Gastrocnemius medialis (tissue), 4 donors: ENCODE data around the gene OTUD7B.

Experiments used
- POLR2A ChIP-seq, 2 donors: fragments of 450-650 bp; IDR thresholded peaks; one replicate each; pipeline ENCODE4 v1.6.1; 2017; ENCODE audit warnings: antibody characterized with exemption in 2 of 2, mild to moderate bottlenecking in 2 of 2, moderate library complexity in 2 of 2
- TF ChIP-seq, protein P1 (sequence below), 5 experiments: fragments of 450-650 bp in 3 of 5; fragments of 200-600 bp in 2 of 5; sonication (generic) in 2 of 5; IDR thresholded peaks in 4 of 5; conservative IDR thresholded peaks in 1 of 5; 1 replicate in 4 of 5; 2 replicates in 1 of 5; pipeline ENCODE4 v1.5.1; 2016 to 2019; ENCODE audit warnings: antibody characterized with exemption in 5 of 5, mild to moderate bottlenecking in 3 of 5, moderate library complexity in 3 of 5

GRCh38 chr1:149978547-149979023 is 31.9 kb downstream of the OTUD7B start:
- TF ChIP-seq, protein P1, sequence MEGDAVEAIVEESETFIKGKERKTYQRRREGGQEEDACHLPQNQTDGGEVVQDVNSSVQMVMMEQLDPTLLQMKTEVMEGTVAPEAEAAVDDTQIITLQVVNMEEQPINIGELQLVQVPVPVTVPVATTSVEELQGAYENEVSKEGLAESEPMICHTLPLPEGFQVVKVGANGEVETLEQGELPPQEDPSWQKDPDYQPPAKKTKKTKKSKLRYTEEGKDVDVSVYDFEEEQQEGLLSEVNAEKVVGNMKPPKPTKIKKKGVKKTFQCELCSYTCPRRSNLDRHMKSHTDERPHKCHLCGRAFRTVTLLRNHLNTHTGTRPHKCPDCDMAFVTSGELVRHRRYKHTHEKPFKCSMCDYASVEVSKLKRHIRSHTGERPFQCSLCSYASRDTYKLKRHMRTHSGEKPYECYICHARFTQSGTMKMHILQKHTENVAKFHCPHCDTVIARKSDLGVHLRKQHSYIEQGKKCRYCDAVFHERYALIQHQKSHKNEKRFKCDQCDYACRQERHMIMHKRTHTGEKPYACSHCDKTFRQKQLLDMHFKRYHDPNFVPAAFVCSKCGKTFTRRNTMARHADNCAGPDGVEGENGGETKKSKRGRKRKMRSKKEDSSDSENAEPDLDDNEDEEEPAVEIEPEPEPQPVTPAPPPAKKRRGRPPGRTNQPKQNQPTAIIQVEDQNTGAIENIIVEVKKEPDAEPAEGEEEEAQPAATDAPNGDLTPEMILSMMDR (IDR thresholded peaks at IDR 0.05 in 4 of 5, conservative IDR thresholded peaks at IDR 0.05 in 1 of 5): no peak
- TF ChIP-seq POLR2A (IDR thresholded peaks at IDR 0.05): no peak
